ENCODE results near the gene RBMS1. TPM values are rescaled to one million over a fixed set of nuclear protein-coding genes. Genes with fewer than 3 reads are reported as not detected.
A peak's percentile ranks its signal among the peaks of the same experiment; 100 is the strongest.

The RBMS1 gene
- total and polyA plus RNA-seq, 12 donors: 22.6 to 77.7 (median 59.0) TPM

DNA sequence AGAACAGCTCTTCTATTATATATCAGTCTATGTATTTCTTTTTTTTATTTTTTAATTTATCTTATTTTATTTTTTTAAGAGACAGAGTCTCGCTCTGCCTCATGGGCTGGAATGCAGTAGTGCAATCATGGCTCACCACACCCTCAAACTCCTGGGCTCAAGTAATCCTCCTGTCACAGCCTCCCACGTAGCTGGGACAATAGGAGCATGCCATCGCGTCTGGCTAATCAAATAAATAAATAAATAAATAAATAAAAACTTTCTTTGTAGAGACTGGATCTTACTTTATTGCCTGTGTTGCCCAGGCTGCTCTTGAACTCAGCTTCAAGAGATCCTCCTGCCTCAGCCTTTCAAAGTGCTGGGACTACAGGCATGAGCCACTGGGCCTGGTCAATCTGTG is 117.0 kb downstream of the RBMS1 start:
- intact Hi-C loops (cut with DNase I): loop anchor here in 1 of 10 donors (5.0 kb wide), 1 partner anchor 46 kb away; no protein-coding TSS in a partner anchor
- no peak for ATAC-seq
- Histone ChIP-seq H3K4me1 (peaks cover 37 to 100% (median 100%) of the 10 kb centered on the region in 9 donors), H3K4me3 (peak overlapping the region in 1 of 10 donors; percentile 16), H3K27ac (peak overlapping the region; percentile 51 to 88 (median 78)), H3K27me3 (no peaks in the 10 kb centered on the region), H3K9me3 (no peaks in the 10 kb centered on the region), H3K36me3 (no peaks in the 10 kb centered on the region)
- DNase-seq: no peak
- TF ChIP-seq, protein P1, sequence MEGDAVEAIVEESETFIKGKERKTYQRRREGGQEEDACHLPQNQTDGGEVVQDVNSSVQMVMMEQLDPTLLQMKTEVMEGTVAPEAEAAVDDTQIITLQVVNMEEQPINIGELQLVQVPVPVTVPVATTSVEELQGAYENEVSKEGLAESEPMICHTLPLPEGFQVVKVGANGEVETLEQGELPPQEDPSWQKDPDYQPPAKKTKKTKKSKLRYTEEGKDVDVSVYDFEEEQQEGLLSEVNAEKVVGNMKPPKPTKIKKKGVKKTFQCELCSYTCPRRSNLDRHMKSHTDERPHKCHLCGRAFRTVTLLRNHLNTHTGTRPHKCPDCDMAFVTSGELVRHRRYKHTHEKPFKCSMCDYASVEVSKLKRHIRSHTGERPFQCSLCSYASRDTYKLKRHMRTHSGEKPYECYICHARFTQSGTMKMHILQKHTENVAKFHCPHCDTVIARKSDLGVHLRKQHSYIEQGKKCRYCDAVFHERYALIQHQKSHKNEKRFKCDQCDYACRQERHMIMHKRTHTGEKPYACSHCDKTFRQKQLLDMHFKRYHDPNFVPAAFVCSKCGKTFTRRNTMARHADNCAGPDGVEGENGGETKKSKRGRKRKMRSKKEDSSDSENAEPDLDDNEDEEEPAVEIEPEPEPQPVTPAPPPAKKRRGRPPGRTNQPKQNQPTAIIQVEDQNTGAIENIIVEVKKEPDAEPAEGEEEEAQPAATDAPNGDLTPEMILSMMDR (IDR thresholded peaks at IDR 0.05): no peak
- 35 to 56% methylated on average over 4 of the region's 4 CpGs for WGBS, 2 donors

DNA sequence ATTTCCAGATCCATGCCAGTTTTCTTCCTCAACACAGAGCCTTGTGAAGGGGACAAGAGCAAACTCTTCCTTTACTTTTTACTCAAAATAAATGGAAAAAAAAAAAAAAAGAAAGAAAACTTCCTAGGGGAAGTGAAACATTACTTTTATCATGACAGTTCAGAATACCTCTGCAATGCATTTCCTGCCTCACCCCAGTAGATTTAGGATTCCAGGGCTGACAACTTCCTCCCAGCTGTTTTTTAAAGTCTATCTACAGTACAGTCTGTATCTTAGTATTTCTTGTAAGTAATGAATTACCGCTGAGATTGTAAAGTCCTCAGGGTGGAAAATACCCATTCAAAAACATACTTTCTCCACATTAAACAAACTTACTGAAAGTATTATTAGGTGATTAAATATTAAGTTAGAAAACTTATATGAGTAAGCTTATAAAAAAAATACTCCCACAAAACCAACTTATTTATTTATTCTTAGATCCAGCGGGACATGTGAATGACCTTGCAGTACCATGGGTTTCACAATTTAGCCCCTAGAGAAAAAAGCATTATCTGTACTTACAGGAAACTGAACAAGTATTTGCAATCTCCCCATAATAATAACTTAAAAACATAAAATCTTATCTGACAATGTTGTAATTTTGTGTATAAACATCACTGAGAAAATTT is 117.7 kb downstream of the RBMS1 start:
- 23 to 44% methylated on average over 2 of the region's 2 CpGs for WGBS, 2 donors
- ATAC-seq (peak in 7 of 8 donors; percentile 43 to 80 (median 57)), DNase-seq (no peak)
- Histone ChIP-seq H3K4me3 (peak overlapping the region in 3 of 10 donors; percentile 5 to 16 (median 15)), H3K9me3 (no peaks in the 10 kb centered on the region), H3K36me3 (no peaks in the 10 kb centered on the region), H3K27ac (peak overlapping the region; percentile 55 to 88 (median 78)), H3K4me1 (peaks cover 35 to 100% (median 100%) of the 10 kb centered on the region in 9 donors), H3K27me3 (no peaks in the 10 kb centered on the region)
- intact Hi-C loops (cut with DNase I): loop anchor here in 1 of 10 donors (5.0 kb wide), 1 partner anchor 46 kb away; no protein-coding TSS in a partner anchor
- TF ChIP-seq, protein P1 (IDR thresholded peaks at IDR 0.05): no peak

DNA sequence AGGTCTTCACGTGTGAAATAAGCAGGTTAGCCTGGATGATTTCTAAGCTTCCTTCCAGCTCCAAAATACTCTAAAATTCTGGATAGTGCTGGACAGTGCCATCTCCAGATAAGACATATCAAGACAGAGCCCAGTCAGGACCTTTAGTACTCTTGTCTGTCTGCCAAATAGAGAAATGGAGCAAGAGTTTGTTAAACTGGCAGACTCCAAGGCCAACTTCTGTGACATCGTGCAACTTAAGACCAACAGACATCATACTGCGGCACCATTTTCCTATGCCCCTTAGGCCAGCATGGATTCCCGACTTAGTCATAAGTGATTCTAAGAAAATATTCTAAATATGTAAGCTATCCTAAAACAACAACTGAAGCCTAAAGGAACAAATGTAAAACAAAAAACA is 118.6 kb downstream of the RBMS1 start:
- DNase-seq: no peak
- peaks cover 28 to 100% (median 98%) of the 10 kb centered on the region in 9 donors for H3K4me1 ChIP-seq
- peak overlapping the region in 9 of 10 donors; percentile 55 to 88 (median 79) for H3K27ac ChIP-seq
- H3K36me3 ChIP-seq: no peaks in the 10 kb centered on the region
- H3K27me3 ChIP-seq: no peaks in the 10 kb centered on the region
- WGBS, 2 donors: 45 to 46% methylated on average over 4 of the region's 4 CpGs
- H3K4me3 ChIP-seq: no peak overlapping the region
- H3K9me3 ChIP-seq: no peaks in the 10 kb centered on the region
- TF ChIP-seq, protein P1 (IDR thresholded peaks at IDR 0.05): no peak
- intact Hi-C loops (cut with DNase I): loop anchor here in 1 of 10 donors (5.0 kb wide), 1 partner anchor 47 kb away; no protein-coding TSS in a partner anchor
- ATAC-seq: peak in 2 of 8 donors; percentile 10 to 13

DNA sequence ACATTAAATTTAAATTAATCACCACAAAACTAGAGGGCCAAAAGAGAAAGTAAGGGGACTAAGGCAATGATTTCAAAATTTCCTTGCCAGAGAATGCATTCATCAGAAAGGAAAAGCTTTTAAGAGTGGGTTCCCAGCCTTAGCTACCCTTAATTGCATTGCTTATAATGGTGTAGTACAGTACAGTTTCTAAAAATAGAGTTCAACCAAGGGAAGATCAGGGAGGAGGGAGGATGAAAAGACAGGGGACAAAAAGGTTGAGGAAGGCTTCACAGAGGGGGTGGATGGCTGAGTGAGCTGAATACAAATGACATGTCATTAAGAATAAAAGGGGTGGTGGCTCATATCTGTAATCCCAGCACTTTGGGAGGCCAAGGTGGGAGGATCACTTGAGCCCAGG is 119.9 kb downstream of the RBMS1 start:
- DNase-seq (no peak), ATAC-seq (peak in 4 of 8 donors; percentile 18 to 53 (median 35))
- Histone ChIP-seq H3K27me3 (no peaks in the 10 kb centered on the region), H3K9me3 (no peaks in the 10 kb centered on the region), H3K36me3 (no peaks in the 10 kb centered on the region), H3K4me3 (peak overlapping the region in 1 of 10 donors; percentile 17), H3K4me1 (peaks cover 23 to 100% (median 98%) of the 10 kb centered on the region in 9 donors), H3K27ac (peak overlapping the region; percentile 39 to 88 (median 78))
- intact Hi-C loops (cut with DNase I): loop anchor here in 4 of 10 donors (2.0 to 5.0 kb wide), 4 partner anchors 25 to 41 kb away; no protein-coding TSS in a partner anchor
- TF ChIP-seq, protein P1 (IDR thresholded peaks at IDR 0.05): no peak
